HG02759 (cell line): ENCODE measurements around the gene MRPS18C.
"Not testable (repeated sequence)": the region's sequence is repeated elsewhere in the genome, so short reads cannot be mapped to it uniquely, and the experiment has no call there.

ENCODE experiments used
- ATAC-seq: cut with Tn5 transposase; IDR thresholded peaks from one replicate; pipeline ENCODE4 v1.9.1; 2021; ENCODE audit warnings: mild to moderate bottlenecking, moderate library complexity; ENCODE audit not compliant: unreplicated experiment

Gene MRPS18C

DNA sequence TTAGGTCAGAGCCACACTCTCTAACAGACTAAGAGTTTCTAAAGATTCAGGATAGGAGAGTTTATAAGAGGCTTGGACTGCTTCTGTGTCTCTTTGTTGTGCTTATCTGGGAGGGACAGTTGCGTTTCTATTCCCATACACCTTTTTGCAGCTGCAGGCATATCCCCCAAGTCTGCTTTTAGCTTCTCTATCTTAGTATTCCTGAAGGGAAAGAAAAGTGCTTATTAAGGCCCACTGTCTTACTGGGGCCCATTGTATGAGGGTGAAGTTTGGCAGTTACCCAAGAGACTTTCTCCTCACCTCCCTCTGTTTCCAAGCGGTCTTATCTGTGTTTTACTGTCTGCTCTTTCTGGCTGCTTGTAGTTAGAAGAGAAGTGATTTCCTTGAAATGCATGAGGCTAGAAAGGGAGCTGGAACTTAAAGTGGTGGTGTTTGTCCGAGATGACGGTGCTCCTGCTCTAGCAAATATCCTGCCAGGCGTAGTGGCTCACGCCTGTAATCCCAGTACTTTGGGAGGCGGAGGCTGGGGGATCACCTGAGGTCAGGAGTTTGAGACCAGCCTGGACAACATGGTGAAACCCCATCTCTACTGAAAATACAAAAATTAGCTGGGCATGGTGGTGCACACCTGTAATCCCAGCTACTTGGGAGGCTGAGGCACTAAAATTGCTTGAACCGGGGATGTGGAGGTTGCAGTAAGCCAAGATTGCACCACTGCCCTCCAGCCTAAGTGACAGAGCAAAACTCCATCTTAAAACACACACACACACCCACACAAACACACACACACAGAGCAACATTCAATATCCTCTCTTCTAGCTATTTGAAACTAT, 40.4 kb downstream of the MRPS18C start:
- not testable (repeated sequence) for ATAC-seq

DNA sequence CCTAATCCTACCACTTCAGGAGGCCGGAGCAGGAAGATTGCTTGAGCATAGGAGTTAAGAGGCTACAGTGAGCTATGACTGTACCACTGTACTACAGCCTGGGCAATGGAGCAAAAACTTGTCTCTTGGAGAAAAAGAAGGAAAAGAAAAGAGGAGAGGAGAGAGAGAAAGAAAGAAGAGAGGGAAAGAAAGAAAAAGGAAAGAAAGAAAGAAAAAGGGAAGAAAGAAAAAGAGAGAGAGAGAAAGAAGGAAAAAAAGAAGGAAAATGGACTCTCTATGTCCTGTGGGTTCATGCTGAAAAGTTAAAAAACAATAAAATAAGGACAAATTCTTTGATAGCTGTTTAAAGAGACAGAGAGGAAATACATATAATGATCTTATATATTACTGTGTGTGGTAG, 42.3 kb downstream of the MRPS18C start:
- no peak for ATAC-seq

DNA sequence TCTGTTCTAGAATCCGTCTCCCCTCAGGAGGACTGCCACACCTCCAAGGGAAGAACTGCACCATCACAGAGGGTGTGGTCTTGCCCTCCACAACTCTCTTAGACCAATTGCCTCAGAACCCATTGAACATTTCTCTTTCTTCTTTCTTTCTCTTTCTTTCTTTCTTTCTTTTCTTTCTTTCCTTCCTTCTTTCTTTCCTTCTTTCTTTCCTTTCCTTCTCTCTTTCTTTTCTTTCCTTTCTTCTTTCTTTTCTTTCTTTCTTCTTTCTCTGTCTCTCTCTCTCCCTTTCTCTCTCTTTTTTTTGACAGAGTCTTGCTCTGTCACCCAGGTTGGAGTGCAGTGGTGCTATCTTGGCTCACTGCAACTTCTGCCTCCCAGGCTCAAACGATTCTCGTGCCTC, 45.8 kb downstream of the MRPS18C start:
- not testable (repeated sequence) for ATAC-seq

DNA sequence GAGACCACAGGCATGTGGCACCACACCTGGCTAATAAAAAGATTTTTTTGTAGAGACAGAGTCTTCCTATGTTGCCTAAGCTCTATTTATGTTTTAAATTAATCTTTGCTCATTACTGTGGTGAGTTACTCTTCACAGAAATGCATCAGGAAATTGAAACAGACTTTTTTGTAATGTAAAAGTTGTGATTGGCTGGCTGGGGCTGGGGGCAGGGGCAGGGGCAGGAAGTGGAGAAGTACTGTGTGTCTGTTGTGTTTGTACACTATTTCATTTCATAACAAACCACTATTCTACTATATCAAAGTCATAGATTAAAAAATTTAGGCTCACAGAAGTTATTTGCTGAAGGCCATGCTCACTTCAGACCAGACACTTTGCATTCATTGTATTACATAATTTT, 48.1 kb downstream of the MRPS18C start:
- no peak for ATAC-seq

DNA sequence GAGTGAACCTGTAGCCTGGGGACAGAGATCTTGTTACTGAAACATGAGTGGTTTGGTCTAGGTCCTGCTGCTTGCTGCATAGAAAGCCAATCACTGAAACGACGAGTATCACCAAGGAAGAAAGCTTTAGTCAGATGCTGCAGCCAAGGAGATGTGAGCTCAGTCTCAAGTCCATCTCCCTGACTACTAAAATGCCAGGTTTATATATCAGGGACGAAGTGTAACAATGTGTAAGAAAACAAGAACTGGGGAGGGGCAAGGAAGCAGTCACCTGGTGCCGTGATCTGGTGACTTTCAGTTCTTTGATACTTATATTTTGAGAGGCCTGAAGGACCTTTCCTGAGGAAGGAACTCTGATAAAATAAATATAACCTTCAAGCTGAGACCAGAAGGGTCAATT, 48.6 kb downstream of the MRPS18C start:
- ATAC-seq = no peak

DNA sequence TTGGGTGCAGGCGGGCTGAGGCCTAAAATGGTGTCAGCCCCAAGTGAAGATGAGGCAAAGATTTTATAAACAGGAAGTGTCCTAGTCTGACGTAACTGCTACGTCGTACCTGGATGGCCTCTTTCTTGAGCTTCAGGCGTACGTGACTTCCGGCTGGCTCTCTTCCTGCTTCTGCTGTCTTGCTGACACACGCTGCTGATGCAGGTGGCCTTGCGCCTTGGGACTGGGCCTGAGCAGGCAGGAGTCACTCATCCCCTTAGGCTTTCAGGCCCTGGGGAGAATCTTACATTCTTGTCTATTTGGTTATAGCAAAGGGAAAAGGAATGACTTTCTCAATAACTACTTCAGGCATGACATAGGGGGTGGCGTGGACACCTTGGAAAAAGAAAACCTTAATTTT, 49.1 kb downstream of the MRPS18C start:
- ATAC-seq = no peak

DNA sequence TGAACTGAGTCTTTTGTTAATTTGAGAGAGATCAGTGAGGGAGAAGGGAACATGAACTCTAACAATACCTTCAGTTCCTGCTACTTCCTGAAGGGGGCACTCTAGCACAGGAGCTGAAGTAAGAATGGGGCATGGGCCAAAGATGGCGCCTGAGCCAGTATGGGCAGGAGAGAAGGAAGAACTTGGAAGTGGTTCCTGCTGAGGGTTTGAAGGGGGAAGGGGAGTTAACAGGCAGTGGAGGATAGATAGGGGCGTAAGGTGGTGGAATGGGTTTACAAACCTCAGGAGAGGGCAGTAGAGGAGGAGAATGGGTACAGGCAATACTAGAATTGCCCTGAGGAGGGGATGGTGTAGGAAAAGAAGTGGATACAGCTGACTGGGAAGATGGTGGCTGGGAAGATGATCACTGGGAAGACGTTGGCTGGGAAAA, 53.3 kb downstream of the MRPS18C start:
- not testable (repeated sequence) for ATAC-seq

DNA sequence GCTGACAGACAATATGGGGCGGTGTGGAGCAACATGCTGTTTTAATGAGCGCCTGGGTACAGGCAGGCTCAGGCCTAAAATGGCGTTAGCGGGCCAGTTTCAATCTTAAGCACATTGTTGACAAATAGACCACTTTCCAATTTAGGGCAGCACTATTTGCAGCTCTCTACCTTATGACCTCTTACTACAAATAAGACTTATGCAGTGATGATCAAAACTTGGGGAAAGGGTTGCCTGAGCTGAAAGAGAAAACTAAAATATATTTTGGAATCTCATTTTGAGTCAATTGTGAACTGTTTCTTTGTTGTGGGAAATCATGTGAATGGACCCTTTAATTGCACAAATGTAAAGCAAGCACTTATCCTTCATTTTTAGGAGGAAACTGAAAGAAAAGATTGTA, 54.6 kb downstream of the MRPS18C start:
- no peak for ATAC-seq
